Activated B cell treated with CpG ODN at 0.5 μM for 24 hours (primary cell): Measurements from ENCODE around the gene CTDP1. TPM values are rescaled to one million over a fixed set of nuclear protein-coding genes. Genes with fewer than 3 reads are reported as not detected.

Source experiments
- ATAC-seq: fragments of 200-7000 bp; cut with Tn5 transposase; one replicate; pipeline ENCODE4 v1.10.0; 2021; ENCODE audit warnings: low read depth, mild to moderate bottlenecking, moderate library complexity
- CTCF ChIA-PET: fragments of 350-600 bp; sonication (Branson Sonifier 250); formaldehyde crosslinking; loops from one replicate; lab custom pipeline; 2021; ENCODE audit warnings: antibody characterized with exemption; lab: Charles Lee
- POLR2A ChIA-PET: fragments of 350-600 bp; sonication (Branson Sonifier 250); formaldehyde crosslinking; loops from one replicate; lab custom pipeline; 2021; ENCODE audit warnings: antibody characterized with exemption; lab: Charles Lee
- DNase-seq: peaks from one replicate; pipeline ENCODE4 v3.0.0; 2022
- H3K27ac Mint-ChIP-seq: one replicate; pipeline ENCODE4 v1.8.0; 2020; ENCODE audit warnings: mixed read lengths
- H3K27me3 Mint-ChIP-seq: one replicate; pipeline ENCODE4 v1.8.0; 2021; ENCODE audit warnings: mixed read lengths
- H3K36me3 Mint-ChIP-seq: one replicate; pipeline ENCODE4 v1.8.0; 2021; ENCODE audit warnings: low read depth, mixed read lengths
- H3K4me1 Mint-ChIP-seq: one replicate; pipeline ENCODE4 v1.8.0; 2021; ENCODE audit warnings: mixed read lengths
- H3K4me3 Mint-ChIP-seq: one replicate; pipeline ENCODE4 v1.8.0; 2020; ENCODE audit warnings: mild to moderate bottlenecking, mixed read lengths
- H3K9me3 Mint-ChIP-seq: one replicate; pipeline ENCODE4 v1.8.0; 2020; ENCODE audit warnings: mixed read lengths
- CTCF ChIP-seq: fragments of 200-600 bp; IDR thresholded peaks from one replicate; pipeline ENCODE4 v1.8.0; 2022; ENCODE audit warnings: antibody characterized with exemption, mild to moderate bottlenecking
- intact Hi-C: fragments of 100-400 bp; cut with micrococcal nuclease; formaldehyde crosslinking; loops from one replicate; pipeline ENCODE4 v1.15.1; 2024
- total RNA-seq: library from RNA; stranded (reverse); gene quantifications from 2 replicates; pipeline ENCODE4 v1.2.3, GENCODE V29; 2022

Gene CTDP1
- total RNA-seq, 1 donor from 2014 or later: 33.8 TPM

GRCh38 chr18:79795446-79795845, 115.8 kb downstream of the CTDP1 start:
- no peaks in the 10 kb centered on the region for H3K9me3 Mint-ChIP-seq
- TF ChIP-seq CTCF: no peak
- intact Hi-C loops: loop anchor here (5.0 kb wide), 2 partner anchors 167 to 237 kb away; partner anchors contain the start of genes HSBP1L1 and RBFA
- peaks cover 38% of the 10 kb centered on the region for H3K27me3 Mint-ChIP-seq
- DNase-seq: no peak
- ChIA-PET POLR2A (no interaction called here), CTCF (no interaction called here)
- H3K27ac Mint-ChIP-seq: no peak overlapping the region
- H3K4me3 Mint-ChIP-seq: no peak overlapping the region
- H3K36me3 Mint-ChIP-seq: no peaks in the 10 kb centered on the region
- ATAC-seq: no peak
- peaks cover 45% of the 10 kb centered on the region for H3K4me1 Mint-ChIP-seq

GRCh38 chr18:79796016-79796415, 116.4 kb downstream of the CTDP1 start:
- ATAC-seq: no peak
- no peak for TF ChIP-seq CTCF
- ChIA-PET CTCF (no interaction called here), POLR2A (no interaction called here)
- H3K4me3 Mint-ChIP-seq: no peak overlapping the region
- peaks cover 39% of the 10 kb centered on the region for H3K4me1 Mint-ChIP-seq
- H3K27me3 Mint-ChIP-seq: peaks cover 34% of the 10 kb centered on the region
- H3K9me3 Mint-ChIP-seq: no peaks in the 10 kb centered on the region
- no peaks in the 10 kb centered on the region for H3K36me3 Mint-ChIP-seq
- no peak overlapping the region for H3K27ac Mint-ChIP-seq
- intact Hi-C loops: loop anchor here (2.0 to 5.0 kb wide), 3 partner anchors 166 to 359 kb away; partner anchors contain the start of genes HSBP1L1 and RBFA
- no peak for DNase-seq

- DNase-seq (no peak), ATAC-seq (no peak)
- Mint-ChIP-seq H3K36me3 (no peaks in the 10 kb centered on the region), H3K4me1 (peaks cover 32% of the 10 kb centered on the region), H3K4me3 (peak overlapping the region; percentile 72), H3K27ac (no peak overlapping the region), H3K27me3 (peaks cover 27% of the 10 kb centered on the region), H3K9me3 (no peaks in the 10 kb centered on the region)
- CTCF ChIA-PET: no interaction called here
- POLR2A ChIA-PET: no interaction called here
- intact Hi-C loops: loop anchor here (2.0 to 5.0 kb wide), 3 partner anchors 166 to 358 kb away; partner anchors contain the start of genes HSBP1L1 and RBFA
- TF ChIP-seq CTCF: no peak
Observed at GRCh38 chr18:79796531-79797405, 117.2 kb downstream of the CTDP1 start.

DNA sequence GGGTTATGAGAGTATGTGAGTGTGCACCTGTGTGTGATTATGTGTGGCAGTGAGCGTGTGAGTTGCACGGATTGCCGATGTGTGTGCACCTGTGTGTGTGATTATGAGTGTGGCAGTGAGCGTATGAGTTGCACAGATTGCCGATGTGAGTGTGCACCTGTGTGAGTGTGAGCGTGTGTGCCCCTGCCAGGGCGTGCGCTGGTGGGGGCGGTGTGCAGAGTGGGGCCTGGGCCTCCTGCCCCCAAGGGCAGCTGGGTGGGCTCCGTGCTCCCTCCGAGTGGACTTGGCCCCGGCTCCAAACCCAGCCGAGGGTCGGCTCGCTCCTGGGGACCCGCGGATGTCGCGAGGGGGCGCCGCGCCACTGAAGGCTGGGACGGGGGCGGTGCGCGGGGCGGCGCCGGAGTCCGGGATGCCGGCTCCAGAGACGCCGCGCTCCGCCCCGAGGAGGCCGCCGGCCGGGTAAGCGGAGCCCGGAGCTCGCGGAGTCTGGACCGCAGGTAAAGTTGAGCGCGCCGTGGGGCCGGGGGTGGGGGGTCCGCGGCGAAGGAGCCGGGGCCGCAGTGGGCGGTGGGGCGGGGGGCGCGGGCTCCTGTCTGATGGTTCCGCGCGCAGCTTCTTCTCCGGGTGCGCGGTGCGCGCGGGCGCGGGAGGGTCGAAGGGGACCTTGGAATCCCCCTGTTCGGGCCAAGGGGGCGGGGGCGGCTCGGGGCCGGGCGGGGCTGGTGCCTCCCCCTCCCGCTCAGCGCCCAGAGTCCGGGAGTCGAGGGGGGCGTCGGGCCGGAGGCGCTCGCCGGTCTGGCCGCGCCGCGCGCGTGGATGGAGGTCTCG, 118.1 kb downstream of the CTDP1 start, which contains the start of gene KCNG2:
KCNG2 (plus strand) TSS at position 421 of the 828 bp plus-strand sequence. CDS start 65,730 bp downstream, outside the sequence.
- peak; percentile 32 for DNase-seq
- no peak within 1 kb of the TSS for H3K27ac Mint-ChIP-seq

More for the DNA sequence above, 118.1 kb downstream of the CTDP1 start, which contains the start of gene KCNG2:
- no peak for TF ChIP-seq CTCF
- intact Hi-C loops: loop anchor here (2.0 to 5.0 kb wide), 3 partner anchors 165 to 357 kb away; partner anchors contain the start of genes HSBP1L1 and RBFA
- Mint-ChIP-seq H3K27me3 (peaks cover 25% of the 10 kb centered on the region), H3K4me1 (peaks cover 22% of the 10 kb centered on the region), H3K9me3 (no peaks in the 10 kb centered on the region), H3K4me3 (peak within 1 kb of the TSS; percentile 72), H3K36me3 (no peaks in the 10 kb centered on the region)
- peak; percentile 66 for ATAC-seq
- ChIA-PET POLR2A (no interaction called here), CTCF (interaction anchor here (1.3 kb wide), 2 partner anchors 12 to 161 kb away, joined by 3 read pairs; no protein-coding TSS in a partner anchor)
